Tibial nerve (tissue), 4 donors: ENCODE data around the gene NPDC1.

Experiments used
- EP300 ChIP-seq, 2 donors: sonication (generic); formaldehyde crosslinking; IDR thresholded peaks; one replicate each; pipeline ENCODE4 v1.6.1; 2017; ENCODE audit warnings: antibody characterized with exemption in 2 of 2, mild to moderate bottlenecking in 1 of 2
- POLR2A ChIP-seq, 2 donors: fragments of 450-650 bp; IDR thresholded peaks; one replicate each; pipeline ENCODE4 v1.6.1; 2017; ENCODE audit warnings: antibody characterized with exemption in 2 of 2, mild to moderate bottlenecking in 2 of 2, moderate library complexity in 2 of 2
- TF ChIP-seq, protein P1 (sequence below), 5 experiments: fragments of 200-600 bp in 3 of 5; fragments of 450-650 bp in 2 of 5; sonication (generic) in 3 of 5; IDR thresholded peaks; one replicate each; pipeline ENCODE4 v1.5.1; 2016 to 2019; ENCODE audit warnings: antibody characterized with exemption in 5 of 5, mild to moderate bottlenecking in 3 of 5, moderate library complexity in 2 of 5

DNA sequence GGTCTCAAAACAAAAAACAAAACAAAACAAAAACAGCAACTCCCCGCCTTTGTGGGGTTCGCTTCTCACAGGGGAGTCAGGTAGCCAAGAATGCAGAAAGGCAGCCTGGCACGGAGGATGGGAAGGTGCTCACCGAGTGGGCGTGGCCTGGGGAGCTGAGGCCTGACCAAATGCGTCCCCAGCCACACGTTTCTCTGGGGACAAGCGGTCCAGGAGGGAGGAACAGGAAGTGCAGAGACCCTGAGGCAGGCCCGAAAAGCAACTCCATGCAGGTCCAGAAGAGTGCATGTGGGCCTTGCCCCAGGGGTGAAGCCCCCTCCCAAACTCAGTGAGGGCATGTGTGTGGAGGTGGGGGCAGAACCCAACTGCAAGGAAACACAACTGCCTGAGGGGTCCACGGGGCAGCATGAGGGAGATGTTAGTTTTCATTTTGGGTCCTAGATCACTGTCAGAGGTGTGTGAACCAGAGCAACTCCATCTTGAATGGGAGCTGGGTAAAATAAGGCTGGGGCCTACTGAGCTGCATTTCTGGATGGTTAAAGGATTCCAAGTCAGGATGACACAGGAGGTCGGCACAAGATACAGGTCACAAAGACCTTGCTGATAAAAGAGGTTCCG, 28.8 kb upstream of the NPDC1 start:
- TF ChIP-seq POLR2A (IDR thresholded peaks at IDR 0.05), result no peak
- no peak for TF ChIP-seq EP300 (IDR thresholded peaks at IDR 0.05)
- TF ChIP-seq, protein P1, sequence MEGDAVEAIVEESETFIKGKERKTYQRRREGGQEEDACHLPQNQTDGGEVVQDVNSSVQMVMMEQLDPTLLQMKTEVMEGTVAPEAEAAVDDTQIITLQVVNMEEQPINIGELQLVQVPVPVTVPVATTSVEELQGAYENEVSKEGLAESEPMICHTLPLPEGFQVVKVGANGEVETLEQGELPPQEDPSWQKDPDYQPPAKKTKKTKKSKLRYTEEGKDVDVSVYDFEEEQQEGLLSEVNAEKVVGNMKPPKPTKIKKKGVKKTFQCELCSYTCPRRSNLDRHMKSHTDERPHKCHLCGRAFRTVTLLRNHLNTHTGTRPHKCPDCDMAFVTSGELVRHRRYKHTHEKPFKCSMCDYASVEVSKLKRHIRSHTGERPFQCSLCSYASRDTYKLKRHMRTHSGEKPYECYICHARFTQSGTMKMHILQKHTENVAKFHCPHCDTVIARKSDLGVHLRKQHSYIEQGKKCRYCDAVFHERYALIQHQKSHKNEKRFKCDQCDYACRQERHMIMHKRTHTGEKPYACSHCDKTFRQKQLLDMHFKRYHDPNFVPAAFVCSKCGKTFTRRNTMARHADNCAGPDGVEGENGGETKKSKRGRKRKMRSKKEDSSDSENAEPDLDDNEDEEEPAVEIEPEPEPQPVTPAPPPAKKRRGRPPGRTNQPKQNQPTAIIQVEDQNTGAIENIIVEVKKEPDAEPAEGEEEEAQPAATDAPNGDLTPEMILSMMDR (IDR thresholded peaks at IDR 0.05), result no peak
